ENCODE measurements around the gene MSANTD7. TPM values are rescaled to one million over a fixed set of nuclear protein-coding genes. Genes with fewer than 3 reads are reported as not detected.

MSANTD7 gene, protein sequence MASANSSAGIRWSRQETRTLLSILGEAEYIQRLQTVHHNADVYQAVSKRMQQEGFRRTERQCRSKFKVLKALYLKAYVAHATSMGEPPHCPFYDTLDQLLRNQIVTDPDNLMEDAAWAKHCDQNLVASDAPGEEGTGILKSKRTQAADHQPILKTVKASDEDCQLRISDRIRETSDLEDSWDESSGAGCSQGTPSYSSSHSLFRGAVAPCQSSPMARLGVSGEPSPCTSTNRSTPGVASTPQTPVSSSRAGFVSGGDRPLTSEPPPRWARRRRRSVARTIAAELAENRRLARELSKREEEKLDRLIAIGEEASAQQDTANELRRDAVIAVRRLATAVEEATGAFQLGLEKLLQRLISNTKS
- 36.8 TPM for polyA plus RNA-seq (2013)

DNA sequence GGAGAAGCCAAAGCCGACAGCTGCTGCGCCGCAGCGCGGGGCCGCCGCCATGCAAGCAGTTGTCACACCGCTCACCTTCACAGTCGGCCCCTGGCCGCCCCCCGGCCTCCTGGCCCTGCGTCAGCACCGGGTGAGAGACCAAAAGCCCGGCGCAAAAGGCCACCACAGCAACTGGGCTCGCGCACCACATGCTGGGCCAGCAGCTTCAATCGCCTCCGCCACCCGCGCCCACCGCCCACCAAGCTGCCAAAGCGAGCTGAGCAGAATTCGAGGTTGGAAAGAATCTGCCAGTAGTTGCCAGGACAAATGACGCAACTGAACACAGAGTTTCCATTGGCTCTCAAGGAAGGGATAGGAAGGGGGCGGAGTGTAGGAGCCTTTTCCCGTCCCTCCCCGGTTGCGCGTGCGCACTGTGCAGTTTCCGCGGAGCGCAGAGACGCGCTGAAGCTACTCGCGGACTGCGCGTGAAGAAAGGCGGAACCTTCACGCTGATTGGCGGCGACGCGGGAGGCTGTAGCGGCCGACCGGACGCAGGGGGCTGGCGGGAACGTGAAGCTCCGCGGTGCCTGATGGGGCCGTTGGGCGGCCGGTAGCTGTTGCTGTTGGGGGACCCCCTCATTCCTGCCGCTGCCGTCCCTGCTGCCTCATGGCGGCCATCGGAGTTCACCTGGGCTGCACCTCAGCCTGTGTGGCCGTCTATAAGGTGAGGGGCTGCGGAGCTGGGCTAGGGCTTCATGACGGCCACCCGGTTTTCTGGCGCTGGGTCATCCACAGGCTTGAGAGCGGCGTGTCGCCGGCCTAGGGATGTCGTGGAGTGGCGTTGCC is at the start of gene MSANTD7, which contains the start of the genes CDNF and HSPA14:
Gene MSANTD7 (plus strand): TSS at position 550 of the 825 bp plus-strand sequence. CDS start 3,979 bp downstream, outside the sequence.
Gene CDNF (minus strand): TSS at position 281 of the 825 bp plus-strand sequence. CDS start 91 bp downstream, at position 190.
Gene HSPA14 (plus strand): TSS at position 550 of the 825 bp plus-strand sequence. CDS start 97 bp downstream, at position 647.
- ChIA-PET CTCF (interaction anchor here (1.1 to 3.0 kb wide), 8 partner anchors 10 to 304 kb away, joined by 3 to 17 read pairs (median 4); no protein-coding TSS in a partner anchor), POLR2A (interaction anchor here (0.6 to 1.1 kb wide), 4 partner anchors 29 to 343 kb away, joined by 3 to 6 read pairs (median 3); no protein-coding TSS in a partner anchor)
- WGBS (ENCODE audit: insufficient coverage): under 1% methylated on average over 66 of the region's 72 CpGs
- Histone ChIP-seq H3K4me1 (ENCODE audit: control extremely low read depth in 1 of 4, control insufficient read depth in 4 of 4, insufficient read depth in 4 of 4, low read length in 3 of 4) (peaks cover 9 to 18% (median 16%) of the 10 kb centered on the region in 4 experiments), H3K27ac (ENCODE audit: insufficient read depth in 1 of 2, low read depth in 1 of 2, low read length in 2 of 2, poor library complexity in 1 of 2, severe bottlenecking in 2 of 2) (peak within 1 kb of the TSS; percentile 84 to 93), H3K27me3 (replicated peaks in 2 of 5; ENCODE audit: control insufficient read depth in 4 of 5, insufficient read depth in 5 of 5, low read length in 4 of 5) (no peaks in the 10 kb centered on the region), H3K36me3 (ENCODE audit: control insufficient read depth in 4 of 4, insufficient read depth in 4 of 4, low read length in 3 of 4) (peaks cover 16 to 23% (median 21%) of the 10 kb centered on the region in 4 experiments), H3K4me3 (ENCODE audit: control insufficient read depth in 1 of 7, extremely low read depth in 1 of 7, insufficient read depth in 4 of 7, low read depth in 2 of 7, low read length in 6 of 7) (peak within 1 kb of the TSS; percentile 83 to 98 (median 95)), H3K9me3 (ENCODE audit: control extremely low read depth in 1 of 5, control insufficient read depth in 4 of 5, insufficient read depth in 2 of 5, low read depth in 1 of 5, low read length in 4 of 5) (no peaks in the 10 kb centered on the region)
- peak; percentile 99 to 100 (median 99) for DNase-seq

GRCh38 chr10:14798636-14799035 is 39.5 kb upstream of the MSANTD7 start:
- peaks cover 0 to 6% (median 3%) of the 10 kb centered on the region in 4 experiments for H3K4me1 ChIP-seq (ENCODE audit: control extremely low read depth in 1 of 4, control insufficient read depth in 4 of 4, insufficient read depth in 4 of 4, low read length in 3 of 4)
- H3K36me3 ChIP-seq (ENCODE audit: control insufficient read depth in 4 of 4, insufficient read depth in 4 of 4, low read length in 3 of 4): no peaks in the 10 kb centered on the region
- no peak overlapping the region for H3K27ac ChIP-seq (ENCODE audit: insufficient read depth in 1 of 2, low read depth in 1 of 2, low read length in 2 of 2, poor library complexity in 1 of 2, severe bottlenecking in 2 of 2)
- H3K27me3 ChIP-seq (replicated peaks in 2 of 5; ENCODE audit: control insufficient read depth in 4 of 5, insufficient read depth in 5 of 5, low read length in 4 of 5): no peaks in the 10 kb centered on the region
- peak; percentile 32 to 70 (median 63) for DNase-seq
- 0% methylated on average over 2 of the region's 5 CpGs for WGBS (ENCODE audit: insufficient coverage)
- no peaks in the 10 kb centered on the region for H3K9me3 ChIP-seq (ENCODE audit: control extremely low read depth in 1 of 5, control insufficient read depth in 4 of 5, insufficient read depth in 2 of 5, low read depth in 1 of 5, low read length in 4 of 5)
- CTCF ChIA-PET: interaction anchor here (0.6 kb wide), 1 partner anchor 592 kb away, joined by 3 read pairs; no protein-coding TSS in a partner anchor
- POLR2A ChIA-PET: no interaction called here
- H3K4me3 ChIP-seq (ENCODE audit: control insufficient read depth in 1 of 7, extremely low read depth in 1 of 7, insufficient read depth in 4 of 7, low read depth in 2 of 7, low read length in 6 of 7): no peak overlapping the region

- no peaks in the 10 kb centered on the region for H3K36me3 ChIP-seq (ENCODE audit: control insufficient read depth in 4 of 4, insufficient read depth in 4 of 4, low read length in 3 of 4)
- H3K27ac ChIP-seq (ENCODE audit: insufficient read depth in 1 of 2, low read depth in 1 of 2, low read length in 2 of 2, poor library complexity in 1 of 2, severe bottlenecking in 2 of 2): no peak overlapping the region
- POLR2A ChIA-PET: no interaction called here
- H3K27me3 ChIP-seq (replicated peaks in 2 of 5; ENCODE audit: control insufficient read depth in 4 of 5, insufficient read depth in 5 of 5, low read length in 4 of 5): no peaks in the 10 kb centered on the region
- CTCF ChIA-PET: no interaction called here
- H3K9me3 ChIP-seq (ENCODE audit: control extremely low read depth in 1 of 5, control insufficient read depth in 4 of 5, insufficient read depth in 2 of 5, low read depth in 1 of 5, low read length in 4 of 5): no peaks in the 10 kb centered on the region
- H3K4me1 ChIP-seq (ENCODE audit: control extremely low read depth in 1 of 4, control insufficient read depth in 4 of 4, insufficient read depth in 4 of 4, low read length in 3 of 4): peaks cover 0 to 6% (median 3%) of the 10 kb centered on the region in 4 experiments
- no peak for DNase-seq
- 100% methylated on average over 1 of the region's 1 CpG for WGBS (ENCODE audit: insufficient coverage)
- no peak overlapping the region for H3K4me3 ChIP-seq (ENCODE audit: control insufficient read depth in 1 of 7, extremely low read depth in 1 of 7, insufficient read depth in 4 of 7, low read depth in 2 of 7, low read length in 6 of 7)
Measured at GRCh38 chr10:14800397-14800796, 37.7 kb upstream of the MSANTD7 start.

- no peak overlapping the region for H3K4me3 ChIP-seq (ENCODE audit: control insufficient read depth in 1 of 7, extremely low read depth in 1 of 7, insufficient read depth in 4 of 7, low read depth in 2 of 7, low read length in 6 of 7)
- POLR2A ChIA-PET: no interaction called here
- DNase-seq: no peak
- CTCF ChIA-PET: interaction anchor here (1.4 kb wide), 1 partner anchor 13 kb away, joined by 3 read pairs; no protein-coding TSS in a partner anchor
- H3K9me3 ChIP-seq (ENCODE audit: control extremely low read depth in 1 of 5, control insufficient read depth in 4 of 5, insufficient read depth in 2 of 5, low read depth in 1 of 5, low read length in 4 of 5): no peaks in the 10 kb centered on the region
- no peaks in the 10 kb centered on the region for H3K27me3 ChIP-seq (replicated peaks in 2 of 5; ENCODE audit: control insufficient read depth in 4 of 5, insufficient read depth in 5 of 5, low read length in 4 of 5)
- H3K4me1 ChIP-seq (ENCODE audit: control extremely low read depth in 1 of 4, control insufficient read depth in 4 of 4, insufficient read depth in 4 of 4, low read length in 3 of 4): peaks cover 0 to 6% (median 3%) of the 10 kb centered on the region in 4 experiments
- H3K36me3 ChIP-seq (ENCODE audit: control insufficient read depth in 4 of 4, insufficient read depth in 4 of 4, low read length in 3 of 4): no peaks in the 10 kb centered on the region
- H3K27ac ChIP-seq (ENCODE audit: insufficient read depth in 1 of 2, low read depth in 1 of 2, low read length in 2 of 2, poor library complexity in 1 of 2, severe bottlenecking in 2 of 2): no peak overlapping the region
- 100% methylated on average over 5 of the region's 5 CpGs for WGBS (ENCODE audit: insufficient coverage)
Measured at GRCh38 chr10:14801723-14802122, 36.4 kb upstream of the MSANTD7 start.

DNA sequence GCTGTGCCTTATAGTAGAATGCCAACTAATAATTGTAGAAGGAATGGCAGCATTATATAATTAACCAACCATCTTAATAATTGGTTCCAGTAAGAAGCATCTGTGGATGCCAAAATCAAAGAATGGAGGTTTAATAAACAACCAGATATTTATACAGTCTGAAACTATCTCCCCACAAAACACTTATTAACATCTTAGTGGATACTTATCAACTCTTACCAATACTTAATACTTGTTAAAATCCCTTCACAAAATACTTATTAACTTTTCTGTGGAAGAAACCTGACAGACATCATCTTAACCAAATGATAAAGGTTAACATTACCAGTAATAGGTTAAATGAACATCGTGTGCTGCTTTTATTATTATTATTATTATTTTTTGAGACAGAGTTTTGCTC is 34.3 kb upstream of the MSANTD7 start:
- Histone ChIP-seq H3K4me3 (ENCODE audit: control insufficient read depth in 1 of 7, extremely low read depth in 1 of 7, insufficient read depth in 4 of 7, low read depth in 2 of 7, low read length in 6 of 7) (no peak overlapping the region), H3K4me1 (ENCODE audit: control extremely low read depth in 1 of 4, control insufficient read depth in 4 of 4, insufficient read depth in 4 of 4, low read length in 3 of 4) (peaks cover 0 to under 1% (median under 1%) of the 10 kb centered on the region in 4 experiments), H3K9me3 (ENCODE audit: control extremely low read depth in 1 of 5, control insufficient read depth in 4 of 5, insufficient read depth in 2 of 5, low read depth in 1 of 5, low read length in 4 of 5) (no peaks in the 10 kb centered on the region), H3K27ac (ENCODE audit: insufficient read depth in 1 of 2, low read depth in 1 of 2, low read length in 2 of 2, poor library complexity in 1 of 2, severe bottlenecking in 2 of 2) (no peak overlapping the region), H3K27me3 (replicated peaks in 2 of 5; ENCODE audit: control insufficient read depth in 4 of 5, insufficient read depth in 5 of 5, low read length in 4 of 5) (no peaks in the 10 kb centered on the region), H3K36me3 (ENCODE audit: control insufficient read depth in 4 of 4, insufficient read depth in 4 of 4, low read length in 3 of 4) (no peaks in the 10 kb centered on the region)
- ChIA-PET POLR2A (no interaction called here), CTCF (no interaction called here)
- no CpG with 5 or more reads among the region's 1 CpG for WGBS (ENCODE audit: insufficient coverage)
- DNase-seq: no peak

DNA sequence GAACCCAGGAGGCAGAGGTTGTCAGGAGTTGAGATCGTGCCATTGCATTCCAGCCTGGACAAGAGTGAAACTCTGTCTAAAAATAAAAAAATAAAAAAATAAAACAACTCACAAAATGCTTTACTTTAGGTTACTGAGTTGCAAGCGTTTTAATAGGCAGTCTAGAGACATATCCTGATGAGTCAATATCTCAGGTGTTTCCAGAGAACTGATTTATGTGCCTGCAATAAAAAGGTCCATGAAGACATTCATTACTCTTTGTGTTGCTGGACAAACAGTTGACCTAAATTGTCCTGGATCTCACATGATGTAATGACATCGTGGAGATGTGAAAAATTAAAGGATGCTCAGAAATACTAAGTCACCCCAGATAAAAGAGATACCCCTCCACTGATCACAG is 31.8 kb upstream of the MSANTD7 start:
- no peaks in the 10 kb centered on the region for H3K9me3 ChIP-seq (ENCODE audit: control extremely low read depth in 1 of 5, control insufficient read depth in 4 of 5, insufficient read depth in 2 of 5, low read depth in 1 of 5, low read length in 4 of 5)
- no peaks in the 10 kb centered on the region for H3K27me3 ChIP-seq (replicated peaks in 2 of 5; ENCODE audit: control insufficient read depth in 4 of 5, insufficient read depth in 5 of 5, low read length in 4 of 5)
- H3K4me1 ChIP-seq (ENCODE audit: control extremely low read depth in 1 of 4, control insufficient read depth in 4 of 4, insufficient read depth in 4 of 4, low read length in 3 of 4): no peaks in the 10 kb centered on the region
- no peaks in the 10 kb centered on the region for H3K36me3 ChIP-seq (ENCODE audit: control insufficient read depth in 4 of 4, insufficient read depth in 4 of 4, low read length in 3 of 4)
- no peak overlapping the region for H3K4me3 ChIP-seq (ENCODE audit: control insufficient read depth in 1 of 7, extremely low read depth in 1 of 7, insufficient read depth in 4 of 7, low read depth in 2 of 7, low read length in 6 of 7)
- CTCF ChIA-PET: interaction anchor here (1.0 kb wide), 1 partner anchor 12 kb away, joined by 3 read pairs; no protein-coding TSS in a partner anchor
- H3K27ac ChIP-seq (ENCODE audit: insufficient read depth in 1 of 2, low read depth in 1 of 2, low read length in 2 of 2, poor library complexity in 1 of 2, severe bottlenecking in 2 of 2): no peak overlapping the region
- no peak for DNase-seq
- WGBS (ENCODE audit: insufficient coverage): 100% methylated on average over 1 of the region's 3 CpGs
- POLR2A ChIA-PET: no interaction called here
